HG03520 (cell line): ENCODE data around the gene AQP7.
A peak's percentile ranks its signal among the peaks of the same experiment; 100 is the strongest.
"Not testable (repeated sequence)": the region's sequence is repeated elsewhere in the genome, so short reads cannot be mapped to it uniquely, and the experiment has no call there.

Experiments used
- ATAC-seq: cut with Tn5 transposase; IDR thresholded peaks from one replicate; pipeline ENCODE4 v1.9.1; 2021; ENCODE audit warnings: mild to moderate bottlenecking, moderate library complexity; ENCODE audit not compliant: unreplicated experiment

The AQP7 gene

DNA sequence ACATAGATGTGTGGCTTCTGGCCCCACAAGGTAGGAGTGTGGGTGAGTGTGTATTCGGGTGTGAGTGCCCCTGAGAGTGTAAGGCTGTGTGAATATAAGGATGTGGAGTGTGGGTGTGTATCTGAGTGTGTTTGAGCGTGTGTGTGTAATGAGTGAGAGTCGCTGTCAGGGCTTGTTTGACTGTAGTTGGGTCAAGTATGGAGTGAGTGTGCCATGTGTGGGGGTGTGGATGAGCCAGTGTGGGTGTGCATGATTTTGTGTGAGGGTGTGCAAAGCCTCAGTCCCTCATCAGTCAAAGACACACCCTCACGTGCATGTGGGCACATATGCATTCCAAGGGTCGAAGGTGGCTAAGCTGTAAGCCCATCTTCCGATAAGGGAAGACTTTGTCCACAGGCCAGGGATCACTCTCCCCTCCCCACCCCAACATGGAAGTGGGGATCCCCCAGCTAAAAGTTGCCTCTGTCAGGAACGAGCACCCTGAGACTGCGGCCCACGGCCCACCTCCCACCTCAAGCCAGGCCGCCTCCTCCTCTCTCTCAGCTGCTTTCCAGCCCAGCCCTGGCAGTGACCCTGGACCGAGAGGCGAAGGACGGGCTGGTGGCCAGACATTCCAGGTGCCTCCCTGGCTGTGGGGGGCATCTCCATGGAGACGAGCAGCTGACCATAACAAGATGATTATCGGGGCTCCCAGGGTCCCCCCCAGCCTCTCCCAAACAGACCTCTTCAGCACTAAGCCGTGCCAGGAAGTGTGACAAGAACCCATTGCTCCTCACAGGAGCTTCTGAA, 32.1 kb upstream of the AQP7 start:
- ATAC-seq: no peak

DNA sequence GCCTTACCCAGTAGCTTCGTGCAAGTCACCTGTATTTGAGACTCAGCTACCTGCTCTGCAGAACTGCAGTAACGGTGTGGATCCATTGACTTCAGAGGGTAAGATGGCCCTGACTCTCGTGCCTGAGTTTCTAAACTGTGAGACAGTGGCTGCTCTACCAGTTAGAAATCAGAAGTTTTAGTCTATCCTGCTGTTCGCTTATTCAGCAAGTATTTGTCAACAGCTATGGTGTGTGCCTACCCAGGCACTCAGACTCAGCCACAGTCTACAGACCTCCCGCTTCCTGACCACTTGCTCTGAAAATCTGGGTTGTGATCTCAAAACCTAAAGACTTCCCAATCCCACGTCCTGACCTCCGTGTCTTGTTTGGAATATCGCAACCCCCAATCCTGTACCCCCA, 31.5 kb upstream of the AQP7 start:
- no peak for ATAC-seq

- no peak for ATAC-seq
Observed at GRCh38 chr9:33431420-33431819, 29.1 kb upstream of the AQP7 start.

GRCh38 chr9:33430942-33431341, 28.6 kb upstream of the AQP7 start:
- no peak for ATAC-seq

GRCh38 chr9:33429256-33429985, 27.1 kb upstream of the AQP7 start:
- ATAC-seq: no peak

DNA sequence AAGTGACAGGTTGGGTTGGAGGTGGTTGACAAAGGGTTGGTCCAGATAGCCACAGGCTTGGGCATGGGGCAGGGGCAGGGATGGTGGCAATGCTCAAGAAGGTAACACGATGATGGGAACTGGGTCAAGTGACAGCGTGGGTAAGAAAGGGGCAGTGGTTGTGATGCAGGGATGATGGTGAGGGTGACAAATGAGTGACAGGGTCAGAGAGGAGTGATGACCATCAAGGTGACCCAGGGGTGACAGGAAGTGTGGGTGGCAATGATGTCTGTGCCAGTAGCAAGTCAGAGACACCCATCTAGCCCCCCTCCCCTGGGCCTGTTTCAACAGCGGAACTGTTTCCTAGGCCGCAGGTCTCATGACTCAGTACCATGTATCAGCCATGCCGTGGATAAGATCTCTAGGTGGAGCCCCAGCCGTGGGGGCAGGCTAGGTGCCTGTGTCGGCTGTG, 24.5 kb upstream of the AQP7 start:
- no peak for ATAC-seq

DNA sequence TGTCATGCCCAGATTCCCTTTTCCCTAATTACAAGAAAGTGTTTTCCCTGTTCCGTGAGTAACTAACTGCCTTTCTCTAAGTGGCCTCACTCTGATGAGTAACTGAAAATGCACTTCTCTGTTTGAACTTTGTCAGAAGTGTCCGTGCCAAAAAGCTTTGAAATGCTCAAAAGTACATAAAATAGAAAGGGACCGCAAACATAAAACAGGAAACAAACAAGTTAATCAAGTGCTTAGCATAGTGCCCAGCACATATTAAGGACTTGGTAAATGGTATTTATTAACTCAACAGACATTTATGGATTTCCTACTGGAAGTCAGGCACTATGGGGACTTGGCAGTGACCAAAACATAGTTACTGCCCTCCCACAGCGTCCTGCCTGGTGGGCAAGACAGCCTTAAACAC, 22.8 kb upstream of the AQP7 start:
- ATAC-seq: no peak

DNA sequence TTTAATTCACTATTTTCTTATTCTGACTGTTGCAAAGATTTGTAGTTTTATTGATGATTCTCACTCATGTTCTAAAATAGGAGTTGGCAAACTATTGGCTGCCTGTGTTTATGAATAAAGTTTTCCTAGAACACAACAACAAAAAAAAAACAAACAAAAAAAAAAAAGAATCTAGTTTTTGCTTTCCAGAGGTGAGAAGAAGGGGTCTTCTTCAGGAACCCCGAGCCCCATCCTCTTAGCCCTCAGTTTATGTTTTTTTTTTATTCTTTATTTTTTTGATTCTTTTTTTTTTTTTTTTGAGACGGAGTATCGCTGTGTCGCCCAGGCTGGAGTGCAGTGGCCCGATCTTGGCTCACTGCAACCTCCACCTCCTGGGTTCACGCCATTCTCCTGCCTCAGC, 22.1 kb upstream of the AQP7 start:
- not testable (repeated sequence) for ATAC-seq

DNA sequence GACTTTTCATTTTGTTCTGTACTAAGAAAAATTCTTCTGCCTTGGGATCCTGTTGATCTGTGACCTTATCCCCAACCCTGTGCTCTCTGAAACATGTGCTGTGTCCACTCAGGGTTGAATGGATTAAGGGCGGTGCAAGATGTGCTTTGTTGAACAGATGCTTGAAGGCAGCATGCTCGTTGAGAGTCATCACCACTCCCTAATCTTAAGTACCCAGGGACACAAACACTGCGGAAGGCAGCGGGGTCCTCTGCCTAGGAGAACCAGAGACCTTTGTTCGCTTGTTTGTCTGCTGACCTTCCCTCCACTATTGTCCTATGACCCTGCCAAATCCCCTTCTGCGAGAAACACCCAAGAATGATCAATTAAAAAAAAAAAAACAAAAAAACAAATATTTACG, 21.7 kb upstream of the AQP7 start:
- not testable (repeated sequence) for ATAC-seq

DNA sequence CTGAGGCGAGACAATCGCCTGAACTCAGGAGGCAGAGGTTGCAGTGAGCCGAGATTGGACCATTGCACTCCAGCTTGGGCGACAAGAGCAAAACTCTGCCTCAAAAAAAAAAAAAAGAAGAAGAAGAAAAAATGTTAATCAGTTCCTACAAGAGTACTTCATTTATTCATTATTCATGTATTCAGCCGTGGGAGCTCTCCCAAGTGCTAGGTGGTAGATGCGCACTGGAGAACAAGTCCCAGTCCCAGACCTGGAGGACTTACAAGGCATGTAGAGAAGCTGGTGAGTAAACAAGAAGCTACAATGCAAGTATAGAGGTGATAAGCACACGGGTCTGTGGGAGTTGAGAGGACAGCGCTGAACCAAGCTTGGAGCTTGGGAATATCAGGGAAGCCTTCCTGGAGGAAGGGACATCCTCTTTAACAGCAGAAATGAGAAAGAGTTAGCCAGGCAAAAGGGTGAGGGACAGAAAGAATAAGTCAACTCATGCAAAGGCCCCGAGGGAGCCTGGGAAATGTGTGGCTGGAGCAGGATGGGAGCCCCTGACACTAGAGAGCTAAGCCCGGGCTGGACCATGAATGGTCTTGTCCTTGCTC, 17.4 kb upstream of the AQP7 start:
- no peak for ATAC-seq

DNA sequence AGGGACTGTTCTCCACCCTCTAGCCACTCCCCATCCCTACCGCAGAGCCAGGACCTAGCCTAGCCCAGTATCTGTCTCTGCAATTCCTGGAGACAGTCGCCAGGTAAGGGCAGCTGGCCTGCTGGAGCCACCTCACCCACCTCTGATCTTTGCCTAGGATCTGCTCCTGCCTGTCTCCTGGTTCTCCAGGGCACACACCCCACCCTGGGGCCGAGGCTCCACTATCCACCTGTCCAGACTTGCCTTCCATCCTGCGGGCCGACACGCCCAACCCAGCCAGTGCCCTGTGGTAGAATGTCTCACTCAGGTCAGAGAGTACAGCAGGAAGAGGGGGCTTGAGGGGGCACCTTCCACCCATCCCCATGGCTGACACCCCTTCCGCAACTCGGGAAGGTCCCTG, 15.7 kb upstream of the AQP7 start:
- no peak for ATAC-seq

GRCh38 chr9:33416996-33417395, 14.6 kb upstream of the AQP7 start:
- ATAC-seq: no peak

- ATAC-seq: peak; percentile 79
Observed at GRCh38 chr9:33415501-33416038, 13.2 kb upstream of the AQP7 start.

DNA sequence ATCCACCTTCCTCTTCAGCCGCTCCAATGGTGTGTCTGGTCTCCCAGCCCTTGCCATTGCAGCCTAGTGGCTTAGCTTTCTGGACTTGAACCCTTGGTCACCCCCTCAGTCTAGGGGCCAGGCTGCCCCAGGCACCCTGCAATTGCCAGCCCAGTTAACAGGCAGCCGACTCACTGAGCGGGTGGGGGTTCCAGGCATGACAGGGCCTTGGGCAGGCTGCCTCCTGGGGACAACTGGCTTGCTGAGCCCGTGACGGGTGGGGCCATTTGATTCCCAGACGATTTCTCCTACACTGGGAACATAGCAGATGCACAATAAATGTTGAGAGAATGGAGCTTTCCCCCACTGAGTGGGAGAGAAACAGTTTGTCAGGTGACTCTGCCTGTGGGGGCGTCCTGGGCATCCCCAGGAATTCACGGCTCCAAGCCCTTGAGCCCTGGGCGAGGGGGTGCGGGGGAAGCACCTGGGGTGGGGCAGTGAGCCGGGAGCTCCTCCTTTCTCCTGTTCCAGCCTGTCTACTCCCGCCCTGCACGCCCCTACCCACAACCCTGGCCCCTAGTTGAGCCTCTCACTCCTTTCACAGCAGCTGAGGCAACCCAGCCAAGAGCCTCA, 12.6 kb upstream of the AQP7 start:
- no peak for ATAC-seq

DNA sequence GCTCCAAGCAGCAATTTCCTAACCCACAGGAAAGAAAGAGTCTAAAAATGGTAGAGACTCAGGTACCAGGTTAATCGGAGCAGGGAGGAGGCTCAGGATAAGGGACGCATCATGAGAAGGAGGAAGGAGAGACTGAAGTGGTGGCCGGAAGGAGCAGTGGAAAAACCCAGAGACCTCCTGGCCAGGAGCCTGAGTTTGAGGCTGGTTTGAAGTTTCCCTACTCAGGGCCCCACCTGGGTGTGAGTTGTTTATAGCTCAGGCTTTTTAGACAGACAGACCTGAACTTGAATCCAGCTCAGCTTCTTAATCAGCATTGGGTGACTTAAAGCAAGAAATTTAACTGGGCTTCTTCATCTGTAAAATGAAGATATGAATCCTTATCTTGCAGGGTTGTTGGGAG, 11.9 kb upstream of the AQP7 start:
- no peak for ATAC-seq

DNA sequence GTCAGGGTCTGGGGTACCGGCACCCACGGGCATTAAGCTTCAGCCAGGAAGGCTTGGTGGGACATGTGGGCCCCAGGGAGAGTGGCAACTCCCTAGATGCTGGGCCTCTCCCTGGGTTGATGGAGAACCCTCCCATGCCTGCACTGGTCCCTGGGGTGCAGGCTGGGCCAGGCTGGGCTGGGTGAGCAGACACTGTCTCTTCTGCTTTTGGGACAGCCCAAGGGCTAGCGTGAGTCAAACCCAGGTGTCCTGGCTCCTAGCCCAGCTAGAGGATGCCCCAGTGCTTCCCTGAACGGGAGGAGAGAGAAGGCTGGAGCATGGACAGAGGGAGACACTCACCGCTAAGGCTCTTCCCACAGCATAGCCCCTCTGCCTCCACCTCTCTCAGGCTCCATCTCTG, 5.7 kb upstream of the AQP7 start:
- ATAC-seq: no peak

- no peak for ATAC-seq
Observed at GRCh38 chr9:33407061-33407460, 4.7 kb upstream of the AQP7 start.

- ATAC-seq: no peak
Observed at GRCh38 chr9:33404788-33405362, 2.5 kb upstream of the AQP7 start.

DNA sequence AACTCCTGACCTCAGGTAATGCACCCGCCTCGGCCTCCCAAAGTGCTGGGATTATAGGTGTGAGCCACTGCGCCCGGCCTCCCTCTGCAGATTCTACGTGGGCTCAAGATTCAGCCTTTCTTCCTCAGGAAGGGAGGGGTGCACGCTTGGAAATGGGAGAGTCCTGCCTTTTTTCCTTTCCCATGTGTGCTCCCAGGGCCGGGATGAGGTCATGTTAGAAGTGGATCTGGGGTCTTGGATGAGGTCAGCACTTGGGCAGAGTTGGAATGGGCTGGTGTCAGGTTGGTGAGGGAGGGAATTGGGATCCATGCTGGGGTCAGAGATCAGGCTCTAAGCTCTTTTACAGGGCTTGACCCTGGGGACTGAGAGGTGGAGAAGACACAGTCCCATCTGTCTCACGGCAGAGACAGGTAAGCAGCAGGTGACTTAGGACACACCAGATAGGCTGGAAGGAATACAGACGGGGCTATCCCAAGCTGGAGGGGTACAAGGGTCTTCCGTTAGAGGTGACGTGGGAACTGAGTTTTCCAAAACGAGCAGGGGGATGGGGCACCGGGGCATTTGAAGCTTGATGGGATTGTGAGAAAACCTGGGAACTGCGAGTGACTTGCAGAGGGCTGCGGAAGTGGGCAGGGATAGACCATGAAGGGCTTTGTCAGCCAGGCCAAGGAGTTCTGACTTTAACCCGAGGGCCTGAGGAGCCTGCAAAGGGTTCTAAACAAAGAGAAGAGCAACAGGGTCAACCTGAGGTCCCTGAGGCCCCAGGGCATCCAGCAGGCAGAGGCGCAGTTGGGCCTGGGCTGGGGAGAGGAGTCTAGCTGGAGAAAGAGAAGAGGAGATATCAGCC, 1.8 kb upstream of the AQP7 start:
- ATAC-seq: no peak

GRCh38 chr9:33401809-33402208, 559 bp downstream of the AQP7 start:
- ATAC-seq: not testable (repeated sequence)
